ENCODE measurements around the gene UTP14C. TPM values are rescaled to one million over a fixed set of nuclear protein-coding genes. Genes with fewer than 3 reads are reported as not detected.
"Not testable (repeated sequence)": the region's sequence is repeated elsewhere in the genome, so short reads cannot be mapped to it uniquely, and the experiment has no call there.

Gene UTP14C, protein sequence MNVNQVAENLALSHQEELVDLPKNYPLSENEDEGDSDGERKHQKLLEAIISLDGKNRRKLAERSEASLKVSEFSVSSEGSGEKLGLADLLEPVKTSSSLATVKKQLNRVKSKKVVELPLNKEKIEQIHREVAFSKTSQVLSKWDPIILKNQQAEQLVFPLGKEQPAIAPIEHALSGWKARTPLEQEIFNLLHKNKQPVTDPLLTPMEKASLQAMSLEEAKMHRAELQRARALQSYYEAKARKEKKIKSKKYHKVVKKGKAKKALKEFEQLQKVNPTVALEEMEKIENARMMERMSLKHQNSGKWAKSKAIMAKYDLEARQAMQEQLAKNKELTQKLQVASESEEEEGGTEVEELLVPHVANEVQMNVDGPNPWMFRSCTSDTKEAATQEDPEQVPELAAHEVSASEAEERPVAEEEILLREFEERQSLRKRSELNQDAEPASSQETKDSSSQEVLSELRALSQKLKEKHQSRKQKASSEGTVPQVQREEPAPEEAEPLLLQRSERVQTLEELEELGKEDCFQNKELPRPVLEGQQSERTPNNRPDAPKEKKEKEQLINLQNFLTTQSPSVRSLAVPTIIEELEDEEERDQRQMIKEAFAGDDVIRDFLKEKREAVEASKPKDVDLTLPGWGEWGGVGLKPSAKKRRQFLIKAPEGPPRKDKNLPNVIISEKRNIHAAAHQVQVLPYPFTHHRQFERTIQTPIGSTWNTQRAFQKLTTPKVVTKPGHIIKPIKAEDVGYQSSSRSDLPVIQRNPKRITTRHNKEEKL
- 10 to 100 TPM; 29.2 to 34.9 (median 30.5) TPM for polyA plus RNA-seq (ENCODE audit: insufficient read length in 3 of 3)
- long read RNA-seq, donor 1, full-length matches to known transcripts = 8 of 8 reads
- long read RNA-seq, donor 1, partial matches to known transcripts = 0 of 8 reads
- long read RNA-seq, donor 1, other reads (novel, unspliced or antisense) = 0 of 8 reads
- long read RNA-seq, donor 2, full-length matches to known transcripts = 10 of 10 reads
- long read RNA-seq, donor 2, partial matches to known transcripts = 0 of 10 reads
- long read RNA-seq, donor 2, other reads (novel, unspliced or antisense) = 0 of 10 reads
- long read RNA-seq, donor 3, full-length matches to known transcripts = 7 of 7 reads
- long read RNA-seq, donor 3, partial matches to known transcripts = 0 of 7 reads
- long read RNA-seq, donor 3, other reads (novel, unspliced or antisense) = 0 of 7 reads
- long read RNA-seq, donor 4, full-length matches to known transcripts = 7 of 7 reads
- long read RNA-seq, donor 4, partial matches to known transcripts = 0 of 7 reads
- long read RNA-seq, donor 4, other reads (novel, unspliced or antisense) = 0 of 7 reads
- long read RNA-seq, donor 5, full-length matches to known transcripts = 1 of 1 reads
- long read RNA-seq, donor 5, partial matches to known transcripts = 0 of 1 reads
- long read RNA-seq, donor 5, other reads (novel, unspliced or antisense) = 0 of 1 reads
- long read RNA-seq, donor 6, full-length matches to known transcripts = 14 of 14 reads
- long read RNA-seq, donor 6, partial matches to known transcripts = 0 of 14 reads
- long read RNA-seq, donor 6, other reads (novel, unspliced or antisense) = 0 of 14 reads
- long read RNA-seq, donor 7, full-length matches to known transcripts = 5 of 5 reads
- long read RNA-seq, donor 7, partial matches to known transcripts = 0 of 5 reads
- long read RNA-seq, donor 7, other reads (novel, unspliced or antisense) = 0 of 5 reads
- long read RNA-seq, donor 8, full-length matches to known transcripts = 8 of 8 reads
- long read RNA-seq, donor 8, partial matches to known transcripts = 0 of 8 reads
- long read RNA-seq, donor 8, other reads (novel, unspliced or antisense) = 0 of 8 reads
- long read RNA-seq, donor 9, full-length matches to known transcripts = 7 of 7 reads
- long read RNA-seq, donor 9, partial matches to known transcripts = 0 of 7 reads
- long read RNA-seq, donor 9, other reads (novel, unspliced or antisense) = 0 of 7 reads
- long read RNA-seq, donor 10, full-length matches to known transcripts = 6 of 6 reads
- long read RNA-seq, donor 10, partial matches to known transcripts = 0 of 6 reads
- long read RNA-seq, donor 10, other reads (novel, unspliced or antisense) = 0 of 6 reads
- long read RNA-seq, donor 11, full-length matches to known transcripts = 5 of 5 reads
- long read RNA-seq, donor 11, partial matches to known transcripts = 0 of 5 reads
- long read RNA-seq, donor 11, other reads (novel, unspliced or antisense) = 0 of 5 reads
- long read RNA-seq, donor 12, full-length matches to known transcripts = 21 of 21 reads
- long read RNA-seq, donor 12, partial matches to known transcripts = 0 of 21 reads
- long read RNA-seq, donor 12, other reads (novel, unspliced or antisense) = 0 of 21 reads
- long read RNA-seq, donor 13, full-length matches to known transcripts = 5 of 5 reads
- long read RNA-seq, donor 13, partial matches to known transcripts = 0 of 5 reads
- long read RNA-seq, donor 13, other reads (novel, unspliced or antisense) = 0 of 5 reads
- long read RNA-seq, donor 14 = 0 reads
- long read RNA-seq, donor 15 = 0 reads
- long read RNA-seq, donor 16, full-length matches to known transcripts = 12 of 12 reads
- long read RNA-seq, donor 16, partial matches to known transcripts = 0 of 12 reads
- long read RNA-seq, donor 16, other reads (novel, unspliced or antisense) = 0 of 12 reads

DNA sequence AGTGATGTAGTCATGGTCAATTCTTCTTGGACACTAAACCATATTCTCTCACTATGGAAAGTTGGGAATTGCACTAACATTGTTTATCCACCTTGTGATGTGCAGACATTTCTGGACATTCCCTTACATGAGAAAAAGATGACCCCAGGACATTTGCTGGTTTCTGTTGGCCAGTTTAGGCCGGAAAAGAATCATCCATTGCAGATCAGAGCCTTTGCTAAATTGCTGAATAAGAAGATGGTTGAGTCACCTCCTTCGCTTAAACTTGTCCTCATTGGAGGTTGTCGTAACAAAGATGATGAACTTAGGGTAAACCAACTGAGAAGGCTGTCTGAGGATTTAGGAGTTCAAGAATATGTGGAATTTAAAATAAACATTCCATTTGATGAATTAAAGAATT lies at the start of gene UTP14C:
UTP14C (plus strand) TSS at position 211 of the 400 bp plus-strand sequence. CDS start 4,114 bp downstream, outside the sequence.
- DNase-seq = no peak

DNA sequence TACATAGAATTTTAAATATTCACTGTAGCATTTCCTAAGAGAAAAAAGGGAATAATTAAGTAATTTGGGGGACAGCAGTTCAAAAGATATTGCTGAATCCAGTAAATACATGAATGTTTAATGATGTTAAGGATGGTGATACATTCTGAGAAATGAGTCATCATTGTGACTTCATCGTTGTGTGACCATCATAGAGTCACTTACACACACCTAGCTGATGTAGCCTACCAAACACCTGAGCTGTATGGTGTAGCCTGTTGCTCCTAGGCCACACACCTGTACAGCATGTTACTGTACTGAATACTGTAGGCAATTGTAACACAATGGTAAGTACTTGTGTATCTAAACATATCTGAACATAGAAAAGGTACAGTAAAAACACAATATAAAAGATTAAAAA lies 48.1 kb upstream of the UTP14C start:
- DNase-seq = no peak

DNA sequence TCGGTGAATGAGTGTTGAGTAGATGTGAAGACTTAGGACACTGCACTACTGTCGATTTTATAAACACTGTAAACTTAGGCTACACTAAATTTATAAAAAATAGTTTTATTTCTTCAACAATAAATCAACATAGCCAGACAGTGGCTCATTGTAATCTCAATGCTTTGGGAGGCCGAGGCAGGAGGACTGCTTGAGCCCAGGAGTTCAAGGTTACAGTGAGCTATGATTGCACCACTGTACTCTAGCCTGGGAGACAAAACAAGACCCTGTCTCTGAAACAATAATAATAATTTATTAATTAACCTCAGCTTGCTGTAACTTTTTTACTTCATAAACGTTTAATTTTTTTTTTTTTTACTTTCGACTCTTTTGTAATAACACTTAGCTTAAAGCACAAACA lies 47.6 kb upstream of the UTP14C start:
- no peak for DNase-seq

DNA sequence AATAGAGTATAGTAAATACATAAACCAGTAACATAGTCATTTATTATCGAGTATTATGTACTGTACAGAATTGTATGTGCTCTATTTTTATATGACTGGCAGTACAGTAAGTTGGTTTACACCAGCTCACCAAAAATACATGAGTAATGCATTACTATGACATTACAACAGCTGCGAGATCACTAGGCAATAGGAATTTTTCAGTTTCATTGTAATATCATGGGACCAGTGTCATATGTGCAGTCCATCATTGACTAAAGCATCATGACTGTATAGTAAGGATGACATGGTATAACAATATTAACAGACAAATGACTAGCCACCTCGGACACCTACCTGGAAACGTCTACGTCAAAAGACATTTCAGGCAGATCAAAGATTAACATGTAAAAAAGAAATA lies 46.9 kb upstream of the UTP14C start:
- DNase-seq = no peak

DNA sequence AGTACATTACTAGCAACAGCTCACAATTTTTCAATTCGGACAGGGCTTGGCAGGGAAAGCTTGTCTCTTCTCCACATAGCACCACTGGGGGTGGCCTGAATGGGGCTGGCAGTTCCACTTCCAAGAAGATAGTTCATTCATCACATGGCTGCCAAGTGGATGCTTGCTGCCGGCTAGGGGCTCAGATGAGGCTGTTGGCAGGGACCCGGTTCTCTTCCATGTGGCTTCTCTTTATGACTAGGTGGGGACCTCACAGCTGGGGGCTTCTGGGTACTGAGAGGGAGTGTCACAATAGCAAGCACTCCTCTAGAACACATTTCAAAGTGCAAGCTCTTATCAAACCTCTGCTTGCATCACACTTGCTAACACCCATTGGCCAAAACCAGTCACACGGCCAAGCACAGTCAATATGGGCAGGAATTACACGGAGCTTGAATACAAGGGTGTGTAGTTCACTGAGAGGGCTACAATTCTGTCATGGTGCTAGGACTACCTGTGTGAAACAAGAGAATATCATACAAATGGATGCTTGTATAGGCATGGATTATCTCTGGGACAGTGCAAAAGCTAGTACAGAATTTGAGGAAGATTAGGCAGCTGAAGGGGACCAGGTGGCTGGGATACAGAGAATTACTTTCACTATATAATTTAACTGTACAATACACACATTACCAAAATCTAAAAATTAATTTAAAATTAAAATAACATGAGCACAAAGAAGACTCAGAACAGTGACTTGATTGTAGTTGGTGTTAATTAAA lies 45.5 kb upstream of the UTP14C start:
- DNase-seq = no peak

DNA sequence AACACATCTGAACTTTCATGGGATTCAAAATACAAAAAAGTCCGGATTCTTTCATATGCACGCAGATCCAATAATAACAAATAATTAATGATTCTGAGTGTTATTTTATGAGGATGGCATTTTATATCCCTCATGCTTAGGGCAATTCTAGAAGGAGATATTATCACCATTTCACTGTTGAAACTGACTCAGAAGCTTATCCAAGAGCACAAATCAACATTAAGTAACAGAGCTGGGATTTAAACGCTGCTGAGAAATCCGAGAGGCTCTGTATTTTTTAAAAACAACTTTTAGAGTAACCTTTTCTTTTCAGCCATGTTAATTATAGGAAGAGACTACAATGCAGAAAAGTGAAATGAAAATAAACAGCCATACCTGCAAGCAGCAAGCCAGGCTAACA lies 43.6 kb upstream of the UTP14C start:
- DNase-seq = no peak

DNA sequence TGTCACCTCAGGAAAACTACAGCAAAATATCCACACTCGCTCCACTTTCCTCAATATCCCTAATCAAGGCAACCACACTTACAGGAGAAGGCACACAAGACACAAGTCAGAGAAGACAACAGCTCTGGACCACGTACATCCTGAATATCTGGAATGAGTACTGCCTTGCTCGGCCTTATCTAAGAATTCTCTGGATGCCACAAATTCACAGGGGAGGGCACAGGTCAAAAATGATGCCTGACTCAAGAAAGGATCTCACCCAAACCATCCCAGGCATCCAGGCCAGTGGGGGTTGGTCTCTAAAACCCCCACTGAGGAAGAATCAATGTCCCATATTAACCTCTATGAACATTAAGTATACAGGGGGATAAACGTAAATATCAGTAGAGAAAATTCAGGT lies 43.1 kb upstream of the UTP14C start:
- no peak for DNase-seq

DNA sequence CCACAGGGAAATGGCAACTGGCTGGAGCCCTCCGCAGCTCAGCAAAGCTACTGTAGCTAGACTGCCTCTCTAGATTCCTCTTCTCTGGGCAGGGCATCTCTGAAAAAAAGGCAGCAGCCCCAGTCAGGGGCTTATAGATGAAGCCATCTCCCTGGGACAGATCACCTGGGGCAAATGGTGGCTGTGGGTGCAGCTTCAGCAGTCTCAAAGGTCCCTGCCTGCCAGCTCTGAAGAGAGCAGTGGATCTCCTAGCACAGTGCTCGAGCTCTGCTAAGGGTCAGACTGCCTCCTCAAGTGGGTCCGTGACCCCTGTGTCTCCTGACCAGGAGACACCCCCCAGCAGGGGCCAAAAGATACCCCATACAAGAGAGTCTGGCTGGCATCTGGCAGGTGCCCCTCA lies 41.2 kb upstream of the UTP14C start:
- not testable (repeated sequence) for DNase-seq

DNA sequence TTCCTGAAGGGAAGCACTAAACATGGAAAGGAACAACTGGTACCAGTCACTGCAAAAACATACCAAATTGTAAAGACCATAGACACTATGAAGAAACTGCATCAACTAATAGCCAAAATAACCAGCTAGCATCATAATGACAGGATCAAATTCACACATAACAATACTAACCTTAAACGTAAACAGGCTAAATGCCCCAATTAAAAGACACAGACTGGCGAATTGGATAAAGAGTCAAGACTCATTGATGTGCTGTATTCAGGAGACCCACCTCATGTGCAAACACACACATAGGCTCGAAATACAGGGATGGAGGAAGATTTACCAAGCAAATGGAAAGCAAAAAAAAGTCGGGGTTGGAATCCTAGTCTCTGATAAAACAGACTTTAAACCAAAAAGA lies 39.6 kb upstream of the UTP14C start:
- not testable (repeated sequence) for DNase-seq

DNA sequence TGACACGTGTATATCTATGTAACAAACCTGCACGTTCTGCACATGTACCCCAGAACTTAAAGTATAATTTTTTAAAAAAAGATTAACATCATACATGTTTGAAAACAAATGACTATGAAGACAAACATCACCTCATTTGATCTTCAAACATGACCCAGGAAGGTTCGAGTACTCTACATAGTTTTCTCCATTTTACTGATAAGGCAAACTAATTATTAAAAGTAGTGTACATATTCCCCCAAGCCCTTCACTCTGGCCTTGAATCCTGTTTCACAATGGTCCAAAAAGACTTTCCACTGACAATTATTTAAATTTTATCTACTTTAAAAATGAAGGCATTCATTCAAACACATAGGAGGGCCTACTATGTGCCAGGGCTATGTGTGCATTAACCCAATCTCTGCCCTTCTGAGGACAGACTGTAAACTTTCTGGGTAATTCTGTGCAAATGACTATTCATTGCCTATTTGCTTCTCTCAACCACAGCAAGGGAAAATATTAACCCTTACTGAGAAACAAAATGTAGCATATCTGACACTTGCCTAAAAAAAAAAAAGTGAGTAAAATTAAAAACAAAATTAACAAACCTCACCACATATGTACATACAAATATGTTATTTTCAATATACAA lies 35.4 kb upstream of the UTP14C start:
- no peak for DNase-seq

DNA sequence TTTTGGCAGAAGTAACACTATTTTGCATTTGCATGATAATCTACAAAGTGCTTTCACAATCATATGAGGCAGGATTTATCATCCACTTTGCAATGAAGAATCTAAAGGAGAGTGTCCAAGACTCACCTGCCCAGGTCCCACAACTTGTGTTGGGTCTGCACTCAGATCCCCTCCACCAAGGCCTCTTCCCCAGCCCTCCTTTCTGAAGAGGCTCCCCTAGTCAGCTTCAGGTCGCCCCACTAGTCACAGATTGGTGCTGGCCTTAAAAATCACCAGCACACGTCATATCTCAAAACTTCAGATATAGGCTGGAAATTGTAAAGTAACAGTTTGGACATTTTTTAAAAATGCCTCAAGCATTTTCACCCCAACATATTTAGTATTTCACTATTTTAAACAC lies 30.8 kb upstream of the UTP14C start:
- DNase-seq = no peak

DNA sequence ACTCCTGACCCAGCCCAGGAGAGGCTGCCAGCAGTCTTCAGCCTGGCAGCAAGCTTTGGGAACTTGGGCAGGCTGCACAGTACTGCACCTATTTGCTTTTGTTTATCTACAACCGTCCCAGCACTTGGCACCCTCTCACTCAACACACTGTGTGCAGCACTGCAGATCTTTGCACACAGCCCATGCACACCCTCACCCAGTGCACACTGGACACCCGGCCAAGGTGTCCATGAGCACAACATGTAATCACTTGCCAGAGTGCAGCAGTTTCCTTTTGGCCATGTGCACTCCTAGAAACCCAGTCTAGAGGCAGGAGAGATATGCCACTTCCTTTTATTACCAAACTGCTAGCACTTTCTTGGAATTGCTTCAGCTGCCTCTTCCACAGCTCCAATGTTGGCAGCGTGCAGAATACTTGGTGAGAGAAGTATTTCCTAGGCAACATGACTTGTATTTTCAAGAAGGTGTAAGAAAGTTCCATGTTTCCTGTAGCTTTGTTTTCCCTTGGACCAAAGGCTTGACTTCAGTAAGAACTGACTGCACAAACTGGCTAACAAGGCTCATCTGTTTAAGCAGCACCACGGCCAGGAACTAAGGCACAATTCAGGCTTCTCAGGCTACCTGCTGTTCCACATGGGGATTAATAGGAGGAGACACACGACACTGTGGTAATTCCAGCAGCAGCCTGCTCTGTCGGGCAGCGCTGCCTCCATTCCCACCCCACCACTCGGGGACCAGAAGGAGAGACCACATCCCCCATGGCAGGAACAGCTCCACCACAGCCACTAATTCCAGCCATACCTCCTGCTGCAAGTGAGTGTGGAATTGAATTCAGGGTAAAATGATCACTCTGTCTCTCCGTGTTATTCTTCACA lies 28.6 kb upstream of the UTP14C start:
- DNase-seq = no peak

DNA sequence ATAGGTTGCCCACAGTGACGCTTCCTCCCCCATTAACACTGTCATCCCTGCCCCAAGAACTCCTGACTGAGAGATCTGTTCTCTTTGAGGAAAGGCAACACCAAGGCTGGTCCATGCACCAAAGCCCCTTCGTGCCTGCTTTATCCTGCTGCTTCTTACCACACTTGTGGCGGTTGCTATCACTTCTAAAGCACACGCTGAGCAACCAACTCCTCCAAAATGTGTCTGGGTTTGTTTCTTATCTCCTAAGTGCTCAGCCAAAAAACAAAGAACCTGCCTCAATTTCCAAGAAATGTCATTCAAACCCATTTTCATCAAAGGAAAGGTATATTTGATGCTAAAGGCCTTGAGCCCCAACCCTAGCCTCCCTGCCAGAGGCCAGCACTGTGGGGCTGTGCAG lies 27.9 kb upstream of the UTP14C start:
- DNase-seq = no peak

DNA sequence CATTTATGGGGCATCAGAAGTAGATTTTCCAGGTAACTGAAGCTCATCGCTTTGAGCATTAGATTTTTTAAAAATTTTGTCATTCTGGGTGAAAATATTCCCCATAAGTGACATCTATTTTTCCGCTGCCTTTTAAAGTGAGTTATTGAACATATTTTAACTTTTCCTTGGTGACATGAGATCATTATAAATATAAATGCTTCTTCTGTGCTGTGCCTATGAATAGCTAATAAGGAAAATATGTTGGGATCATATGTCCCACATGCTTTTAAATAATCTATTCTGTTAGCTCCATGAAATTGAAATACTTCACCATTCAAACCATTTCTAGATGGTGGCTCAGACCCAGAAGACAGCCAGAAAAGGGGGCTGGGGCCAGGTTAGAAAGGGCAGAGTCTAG lies 27.3 kb upstream of the UTP14C start:
- no peak for DNase-seq

DNA sequence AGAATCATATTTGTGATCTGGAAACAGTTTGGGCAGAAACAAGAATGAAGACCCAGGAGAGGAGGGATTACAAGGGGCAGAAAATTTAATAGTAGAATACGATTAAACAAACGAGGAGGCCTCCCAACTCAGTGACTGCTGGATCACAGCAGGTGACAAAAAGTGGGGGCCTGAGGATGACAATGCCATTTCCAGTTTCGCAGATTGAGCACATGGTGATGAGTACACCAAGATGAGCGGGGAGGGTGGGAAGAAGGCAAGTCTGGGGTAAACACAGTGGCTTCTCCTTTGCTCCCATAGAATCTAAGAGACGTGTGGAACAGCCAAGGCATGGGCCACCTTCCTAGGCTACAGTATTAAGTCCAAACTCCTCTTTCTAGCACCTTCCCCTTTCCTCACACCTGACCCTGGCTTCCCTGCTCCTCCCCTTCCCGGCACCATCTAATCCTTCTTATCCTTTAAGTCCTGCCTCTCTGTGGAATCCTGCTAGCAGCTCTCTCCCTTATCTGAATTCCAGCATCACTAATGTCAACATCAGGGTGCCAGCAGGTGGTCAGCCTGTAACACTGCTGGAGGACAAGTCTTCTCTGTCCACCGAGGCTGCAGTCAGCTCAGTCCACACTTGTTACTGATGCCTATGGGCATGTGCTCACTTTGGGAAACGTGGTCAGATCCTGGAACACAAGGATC lies 26.7 kb upstream of the UTP14C start:
- no peak for DNase-seq
